CD14-positive monocyte (primary cell): Measurements from ENCODE around the gene MCC. TPM values are rescaled to one million over a fixed set of nuclear protein-coding genes. Genes with fewer than 3 reads are reported as not detected.

Experiments used
- DNase-seq, 3 donors: peaks; one replicate each; pipeline ENCODE4 v3.0.0-alpha.2; 2011 to 2022
- H2AFZ ChIP-seq: 2 replicates; pipeline ENCODE4 v1.6.0; 2012; ENCODE audit warnings: mild to moderate bottlenecking, low read depth, low read length, inconsistent platforms; ENCODE audit not compliant: insufficient read depth, poor library complexity, severe bottlenecking
- H3K27ac ChIP-seq, 2 donors: 1 replicate in 1 of 2; 2 replicates in 1 of 2; pipeline ENCODE4 v1.5.1; 2012 to 2013; ENCODE audit warnings: low read length in 2 of 2, control low read depth in 1 of 2, inconsistent platforms in 1 of 2, low read depth in 1 of 2, mild to moderate bottlenecking in 1 of 2
- H3K27me3 ChIP-seq, 2 donors: one replicate each; pipeline versions ENCODE4 v1.6.0 to v1.6.1; 2011 to 2013; ENCODE audit warnings: low read length in 2 of 2; ENCODE audit not compliant: control insufficient read depth in 2 of 2, insufficient read depth in 2 of 2
- H3K36me3 ChIP-seq, 2 donors: replicated peaks in 1 of 2; 1 replicate in 1 of 2; 2 replicates in 1 of 2; pipeline versions ENCODE4 v1.5.1 to v1.6.1; 2012 to 2013; ENCODE audit warnings: low read length in 2 of 2, control low read depth in 1 of 2, inconsistent platforms in 1 of 2, mild to moderate bottlenecking in 1 of 2; ENCODE audit not compliant: insufficient read depth in 2 of 2, control insufficient read depth in 1 of 2
- H3K4me1 ChIP-seq, 2 donors: 1 replicate in 1 of 2; 2 replicates in 1 of 2; pipeline versions ENCODE4 v1.5.1 to v1.6.1; 2012 to 2013; ENCODE audit warnings: low read length in 2 of 2, control low read depth in 1 of 2, inconsistent platforms in 1 of 2, mild to moderate bottlenecking in 1 of 2, moderate library complexity in 1 of 2; ENCODE audit not compliant: insufficient read depth in 2 of 2, control insufficient read depth in 1 of 2
- H3K4me2 ChIP-seq: replicated peaks from 2 replicates; pipeline ENCODE3; 2012; ENCODE audit warnings: low read length, moderate library complexity, mild to moderate bottlenecking; ENCODE audit not compliant: poor library complexity, severe bottlenecking; ENCODE audit errors: extremely low read depth
- H3K4me3 ChIP-seq, 3 experiments: fragments of 200-600 bp in 1 of 3; sonication (generic) in 1 of 3; replicated peaks in 1 of 3; 1 replicate in 2 of 3; 2 replicates in 1 of 3; pipeline ENCODE4 v1.5.1; 2011 to 2013; ENCODE audit warnings: low read length in 3 of 3, mild to moderate bottlenecking in 3 of 3, control low read depth in 2 of 3, low read depth in 2 of 3, inconsistent platforms in 1 of 3, moderate library complexity in 1 of 3
- H3K79me2 ChIP-seq: 2 replicates; pipeline ENCODE4 v1.6.0; 2012; ENCODE audit warnings: mild to moderate bottlenecking, control low read depth, inconsistent platforms, low read length, moderate library complexity; ENCODE audit not compliant: insufficient read depth
- H3K9ac ChIP-seq: 2 replicates; pipeline ENCODE4 v1.6.0; 2017; ENCODE audit warnings: low read length, mild to moderate bottlenecking; ENCODE audit not compliant: insufficient read depth, poor library complexity, severe bottlenecking
- H3K9me3 ChIP-seq, 2 donors: replicated peaks in 1 of 2; 1 replicate in 1 of 2; 2 replicates in 1 of 2; pipeline versions ENCODE4 v1.5.1 to v1.6.1; 2012 to 2013; ENCODE audit warnings: low read length in 2 of 2, control low read depth in 1 of 2; ENCODE audit not compliant: control insufficient read depth in 1 of 2, insufficient read depth in 1 of 2
- H4K20me1 ChIP-seq: 2 replicates; pipeline ENCODE4 v1.6.0; 2012; ENCODE audit warnings: mild to moderate bottlenecking, low read length, control low read depth, moderate library complexity; ENCODE audit not compliant: insufficient read depth
- H3K27ac Mint-ChIP-seq, 7 donors: one replicate each; pipeline ENCODE4 v1.8.0; 2020; ENCODE audit warnings: mild to moderate bottlenecking in 7 of 7, mixed read lengths in 7 of 7, moderate library complexity in 6 of 7, inconsistent platforms in 2 of 7
- H3K27me3 Mint-ChIP-seq, 3 donors: one replicate each; pipeline ENCODE4 v1.8.0; 2021 to 2022; ENCODE audit warnings: low read depth in 3 of 3, mild to moderate bottlenecking in 3 of 3, mixed read lengths in 3 of 3, moderate library complexity in 3 of 3, inconsistent platforms in 1 of 3
- H3K36me3 Mint-ChIP-seq, 2 donors: one replicate each; pipeline ENCODE4 v1.8.0; 2020; ENCODE audit warnings: mixed read lengths in 2 of 2, inconsistent platforms in 1 of 2, mild to moderate bottlenecking in 1 of 2
- H3K4me1 Mint-ChIP-seq: one replicate; pipeline ENCODE4 v1.8.0; 2020; ENCODE audit warnings: mild to moderate bottlenecking, mixed read lengths
- H3K4me3 Mint-ChIP-seq, 2 donors: one replicate each; pipeline ENCODE4 v1.8.0; 2020; ENCODE audit warnings: mild to moderate bottlenecking in 2 of 2, mixed read lengths in 2 of 2, moderate library complexity in 1 of 2
- H3K9me3 Mint-ChIP-seq, 7 donors: one replicate each; pipeline ENCODE4 v1.8.0; 2020 to 2022; ENCODE audit warnings: mixed read lengths in 7 of 7, mild to moderate bottlenecking in 6 of 7, moderate library complexity in 6 of 7, inconsistent platforms in 2 of 7
- CTCF ChIP-seq: fragments of 200-600 bp; IDR thresholded peaks from one replicate; pipeline ENCODE4 v1.8.0; 2022; ENCODE audit warnings: antibody characterized with exemption, mild to moderate bottlenecking
- WGBS: methylation state at CpG from one replicate; pipeline ENCODE4 v1.1.5; 2013; ENCODE audit warnings: missing lambda C conversion rate; ENCODE audit not compliant: insufficient coverage; 5-methylcytosine and 5-hydroxymethylcytosine counted together
- intact Hi-C, 2 donors: fragments of 100-400 bp; cut with micrococcal nuclease; formaldehyde crosslinking; loops; one replicate each; pipeline versions ENCODE4 v1.15.0 to v1.15.1; 2023
- polyA plus RNA-seq, 3 donors: library from polyadenylated mRNA; depleted of rRNA in 1 of 3; unstranded in 2 of 3; stranded (reverse) in 1 of 3; fragments of 300-500 nt in 2 of 3; fragments of >200 nt in 1 of 3; fragmentation: Illumina TruSeq in 2 of 3; gene quantifications; 1 replicate in 2 of 3; 2 replicates in 1 of 3; pipeline ENCODE4 v1.2.3, GENCODE V29; 2012 to 2021

MCC gene
- polyA plus RNA-seq, 3 donors: 0.09 TPM; not detected in 2

GRCh38 chr5:113150221-113150620, 338.0 kb downstream of the MCC start:
- no peak overlapping the region for H2AFZ ChIP-seq
- H3K79me2 ChIP-seq: no peaks in the 10 kb centered on the region
- Mint-ChIP-seq H3K36me3 (no peaks in the 10 kb centered on the region), H3K4me1 (no peaks in the 10 kb centered on the region), H3K4me3 (no peak overlapping the region), H3K27ac (no peak overlapping the region), H3K9me3 (peaks cover 0 to 2% (median 0%) of the 10 kb centered on the region in 7 donors), H3K27me3 (peaks cover 5 to 14% (median 5%) of the 10 kb centered on the region in 3 donors)
- no peak overlapping the region for H3K4me2 ChIP-seq
- no peak overlapping the region for H3K4me3 ChIP-seq
- no peak overlapping the region for H3K27ac ChIP-seq
- no peak overlapping the region for H3K9ac ChIP-seq
- no CpG with 5 or more reads among the region's 2 CpGs for WGBS
- no peak for DNase-seq
- H3K4me1 ChIP-seq: no peaks in the 10 kb centered on the region
- peaks cover 0 to 7% of the 10 kb centered on the region in 2 donors for H3K27me3 ChIP-seq
- H3K36me3 ChIP-seq: no peaks in the 10 kb centered on the region
- H4K20me1 ChIP-seq: no peaks in the 10 kb centered on the region
- H3K9me3 ChIP-seq: no peaks in the 10 kb centered on the region
- TF ChIP-seq CTCF: no peak
- intact Hi-C loops: no loop called here

- intact Hi-C loops: no loop called here
- no peak overlapping the region for H3K27ac ChIP-seq
- WGBS: no CpG with 5 or more reads among the region's 7 CpGs
- H3K4me1 Mint-ChIP-seq: no peaks in the 10 kb centered on the region
- peaks cover 0 to 5% of the 10 kb centered on the region in 2 donors for H3K27me3 ChIP-seq
- H3K36me3 ChIP-seq: no peaks in the 10 kb centered on the region
- no peak overlapping the region for H3K27ac Mint-ChIP-seq
- H3K4me3 Mint-ChIP-seq: no peak overlapping the region
- H3K9me3 Mint-ChIP-seq: peaks cover 0 to 2% (median 0%) of the 10 kb centered on the region in 7 donors
- no peaks in the 10 kb centered on the region for H4K20me1 ChIP-seq
- no peak overlapping the region for H2AFZ ChIP-seq
- no peaks in the 10 kb centered on the region for H3K79me2 ChIP-seq
- no peaks in the 10 kb centered on the region for H3K9me3 ChIP-seq
- H3K4me3 ChIP-seq: no peak overlapping the region
- no peak overlapping the region for H3K4me2 ChIP-seq
- H3K27me3 Mint-ChIP-seq: peaks cover 4 to 14% (median 5%) of the 10 kb centered on the region in 3 donors
- DNase-seq: no peak
- H3K9ac ChIP-seq: no peak overlapping the region
- no peaks in the 10 kb centered on the region for H3K36me3 Mint-ChIP-seq
- H3K4me1 ChIP-seq: no peaks in the 10 kb centered on the region
- TF ChIP-seq CTCF: no peak
These were observed 340.7 kb downstream of the MCC start for GRCh38 chr5:113147537-113147936.
